ENCODE results near the gene OR9A4. TPM values are rescaled to one million over a fixed set of nuclear protein-coding genes. Genes with fewer than 3 reads are reported as not detected.

Gene OR9A4
- total RNA-seq, 1 donor from 2014 or later: 0.07 TPM

DNA sequence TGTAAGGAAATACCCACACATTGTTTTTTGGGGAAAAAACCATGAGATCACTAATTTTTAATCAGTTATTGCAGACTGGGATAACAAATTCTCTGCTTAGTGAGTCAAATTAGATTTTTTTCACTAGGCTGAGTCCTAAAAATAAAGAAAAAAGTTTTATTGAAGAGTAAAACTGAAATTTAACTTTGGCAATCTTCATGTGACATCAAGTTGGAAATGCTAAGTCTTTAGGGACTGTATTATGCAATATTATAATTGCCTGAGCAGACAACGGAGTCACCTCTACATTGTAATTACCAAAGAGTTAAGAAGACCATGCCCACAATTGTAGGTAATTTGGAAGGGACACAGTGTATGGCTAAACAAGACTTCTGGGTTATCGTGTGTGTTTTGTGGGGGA lies 32.8 kb downstream of the OR9A4 start:
- H3F3A ChIP-seq (ENCODE audit: low read depth): no peaks in the 10 kb centered on the region
- Mint-ChIP-seq H3K4me1 (no peaks in the 10 kb centered on the region), H3K9me3 (no peaks in the 10 kb centered on the region), H3K27me3 (ENCODE audit: insufficient read depth, low read depth) (peaks cover 2% of the 10 kb centered on the region), H3K27ac (no peak overlapping the region), H3K4me3 (no peak overlapping the region), H3K36me3 (no peaks in the 10 kb centered on the region)
- H3K9ac ChIP-seq: no peak overlapping the region
- H2AFZ ChIP-seq (replicated peaks): no peak overlapping the region
- H3K36me3 ChIP-seq: no peaks in the 10 kb centered on the region
- H3K79me2 ChIP-seq (ENCODE audit: low read depth): no peaks in the 10 kb centered on the region
- H3K27ac ChIP-seq: no peak overlapping the region
- H3K4me1 ChIP-seq: no peaks in the 10 kb centered on the region
- no peak overlapping the region for H3K4me2 ChIP-seq
- DNase-seq (ENCODE audit: low spot score): no peak
- no peak for TF ChIP-seq EZH2 (IDR thresholded peaks at IDR 0.05)
- no peak for TF ChIP-seq EZH2phosphoT487 (IDR thresholded peaks at IDR 0.05)
- TF ChIP-seq, protein P1, sequence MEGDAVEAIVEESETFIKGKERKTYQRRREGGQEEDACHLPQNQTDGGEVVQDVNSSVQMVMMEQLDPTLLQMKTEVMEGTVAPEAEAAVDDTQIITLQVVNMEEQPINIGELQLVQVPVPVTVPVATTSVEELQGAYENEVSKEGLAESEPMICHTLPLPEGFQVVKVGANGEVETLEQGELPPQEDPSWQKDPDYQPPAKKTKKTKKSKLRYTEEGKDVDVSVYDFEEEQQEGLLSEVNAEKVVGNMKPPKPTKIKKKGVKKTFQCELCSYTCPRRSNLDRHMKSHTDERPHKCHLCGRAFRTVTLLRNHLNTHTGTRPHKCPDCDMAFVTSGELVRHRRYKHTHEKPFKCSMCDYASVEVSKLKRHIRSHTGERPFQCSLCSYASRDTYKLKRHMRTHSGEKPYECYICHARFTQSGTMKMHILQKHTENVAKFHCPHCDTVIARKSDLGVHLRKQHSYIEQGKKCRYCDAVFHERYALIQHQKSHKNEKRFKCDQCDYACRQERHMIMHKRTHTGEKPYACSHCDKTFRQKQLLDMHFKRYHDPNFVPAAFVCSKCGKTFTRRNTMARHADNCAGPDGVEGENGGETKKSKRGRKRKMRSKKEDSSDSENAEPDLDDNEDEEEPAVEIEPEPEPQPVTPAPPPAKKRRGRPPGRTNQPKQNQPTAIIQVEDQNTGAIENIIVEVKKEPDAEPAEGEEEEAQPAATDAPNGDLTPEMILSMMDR (IDR thresholded peaks at IDR 0.05): no peak
- no peak overlapping the region for H3K4me3 ChIP-seq
- H4K20me1 ChIP-seq (ENCODE audit: low read depth): no peaks in the 10 kb centered on the region
- H3K9me3 ChIP-seq (ENCODE audit: low read depth): no peaks in the 10 kb centered on the region
- H3K27me3 ChIP-seq: no peaks in the 10 kb centered on the region

DNA sequence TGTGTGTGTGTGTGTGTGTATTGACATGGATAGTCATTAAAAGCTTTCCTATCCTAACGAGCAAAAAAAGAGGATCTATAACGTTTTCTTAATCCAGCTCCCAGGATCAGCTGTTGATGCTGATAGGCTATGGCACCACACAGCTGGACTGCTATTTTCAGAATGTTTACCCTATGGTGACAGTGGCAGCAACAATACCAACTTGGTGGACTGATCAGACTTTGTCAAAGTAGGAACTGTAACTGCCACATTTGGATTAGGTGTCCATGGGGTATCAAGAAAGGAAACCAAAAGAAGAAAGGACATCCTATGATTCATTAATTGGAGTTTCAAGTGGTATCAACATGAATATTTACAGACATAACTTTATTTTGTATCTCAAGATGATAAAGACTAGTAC lies 33.3 kb downstream of the OR9A4 start:
- DNase-seq (ENCODE audit: low spot score): no peak
- H3K4me1 Mint-ChIP-seq: no peaks in the 10 kb centered on the region
- Histone ChIP-seq H3K4me3 (no peak overlapping the region), H3K4me1 (no peaks in the 10 kb centered on the region), H3K4me2 (no peak overlapping the region), H3K79me2 (ENCODE audit: low read depth) (no peaks in the 10 kb centered on the region), H3K36me3 (no peaks in the 10 kb centered on the region), H3K27me3 (no peaks in the 10 kb centered on the region), H3K27ac (no peak overlapping the region), H2AFZ (replicated peaks) (no peak overlapping the region), H3F3A (ENCODE audit: low read depth) (no peaks in the 10 kb centered on the region), H3K9ac (no peak overlapping the region), H4K20me1 (ENCODE audit: low read depth) (no peaks in the 10 kb centered on the region), H3K9me3 (ENCODE audit: low read depth) (no peaks in the 10 kb centered on the region)
- no peak overlapping the region for H3K27ac Mint-ChIP-seq
- TF ChIP-seq, protein P1 (IDR thresholded peaks at IDR 0.05): no peak
- no peak for TF ChIP-seq EZH2phosphoT487 (IDR thresholded peaks at IDR 0.05)
- no peak for TF ChIP-seq EZH2 (IDR thresholded peaks at IDR 0.05)
- H3K36me3 Mint-ChIP-seq: no peaks in the 10 kb centered on the region
- H3K4me3 Mint-ChIP-seq: no peak overlapping the region
- H3K9me3 Mint-ChIP-seq: no peaks in the 10 kb centered on the region
- H3K27me3 Mint-ChIP-seq (ENCODE audit: insufficient read depth, low read depth): peaks cover 4% of the 10 kb centered on the region

DNA sequence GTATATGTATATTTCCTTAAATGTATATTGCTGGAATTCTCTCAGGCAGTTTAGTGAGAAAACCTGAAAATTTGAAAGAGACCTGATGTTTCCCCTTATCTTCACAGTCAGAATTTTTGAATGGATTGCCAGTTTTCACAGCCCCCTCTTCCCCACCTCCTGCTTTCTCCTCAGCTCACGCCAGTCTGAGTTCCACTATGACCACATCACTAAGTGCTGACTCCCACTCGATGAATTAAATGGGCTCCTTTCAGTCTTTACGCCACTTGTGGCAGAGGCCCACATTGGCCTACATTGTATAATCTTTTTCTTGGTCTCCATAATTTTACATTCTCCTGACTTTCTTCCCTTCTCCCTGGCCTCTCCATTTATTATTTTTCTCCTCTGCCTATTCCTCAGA lies 33.7 kb downstream of the OR9A4 start:
- no peaks in the 10 kb centered on the region for H3K4me1 ChIP-seq
- no peak overlapping the region for H3K27ac Mint-ChIP-seq
- H3K36me3 Mint-ChIP-seq: no peaks in the 10 kb centered on the region
- no peak overlapping the region for H3K9ac ChIP-seq
- H3K9me3 ChIP-seq (ENCODE audit: low read depth): no peaks in the 10 kb centered on the region
- no peak for DNase-seq (ENCODE audit: low spot score)
- H2AFZ ChIP-seq (replicated peaks): no peak overlapping the region
- H3K4me1 Mint-ChIP-seq: no peaks in the 10 kb centered on the region
- no peaks in the 10 kb centered on the region for H3K9me3 Mint-ChIP-seq
- H3K27me3 Mint-ChIP-seq (ENCODE audit: insufficient read depth, low read depth): peaks cover 4% of the 10 kb centered on the region
- H3K4me3 Mint-ChIP-seq: no peak overlapping the region
- H3K27ac ChIP-seq: no peak overlapping the region
- H3F3A ChIP-seq (ENCODE audit: low read depth): no peaks in the 10 kb centered on the region
- no peaks in the 10 kb centered on the region for H4K20me1 ChIP-seq (ENCODE audit: low read depth)
- no peaks in the 10 kb centered on the region for H3K79me2 ChIP-seq (ENCODE audit: low read depth)
- H3K4me3 ChIP-seq: no peak overlapping the region
- H3K4me2 ChIP-seq: no peak overlapping the region
- TF ChIP-seq EZH2phosphoT487 (IDR thresholded peaks at IDR 0.05) (no peak), EZH2 (IDR thresholded peaks at IDR 0.05) (no peak)
- TF ChIP-seq, protein P1 (IDR thresholded peaks at IDR 0.05): no peak
- no peaks in the 10 kb centered on the region for H3K36me3 ChIP-seq
- H3K27me3 ChIP-seq: no peaks in the 10 kb centered on the region
